ENCODE results near the gene TGDS. TPM values are rescaled to one million over a fixed set of nuclear protein-coding genes. Genes with fewer than 3 reads are reported as not detected.

The TGDS gene
- total RNA-seq, 6 experiments from 2014 or later = 7.8 to 9.3 (median 8.9) TPM

- no peak for DNase-seq
- H3K4me3 Mint-ChIP-seq = no peak overlapping the region
- H3K4me1 Mint-ChIP-seq (ENCODE audit: low read depth) = peaks cover 21% of the 10 kb centered on the region
- H3K9me3 Mint-ChIP-seq = no peaks in the 10 kb centered on the region
- H3K27me3 Mint-ChIP-seq (ENCODE audit: insufficient read depth) = no peaks in the 10 kb centered on the region
- no peak for TF ChIP-seq CTCF (IDR thresholded peaks at IDR 0.05)
- peaks cover 30% of the 10 kb centered on the region for H3K36me3 Mint-ChIP-seq (ENCODE audit: low read depth)
- no peak overlapping the region for H3K27ac Mint-ChIP-seq
Observed at GRCh38 chr13:94608586-94608985, 12.6 kb upstream of the TGDS start.

- no peaks in the 10 kb centered on the region for H3K9me3 Mint-ChIP-seq
- H3K4me3 Mint-ChIP-seq = no peak overlapping the region
- TF ChIP-seq CTCF (IDR thresholded peaks at IDR 0.05) = no peak
- DNase-seq = no peak
- peaks cover 26% of the 10 kb centered on the region for H3K4me1 Mint-ChIP-seq (ENCODE audit: low read depth)
- no peaks in the 10 kb centered on the region for H3K27me3 Mint-ChIP-seq (ENCODE audit: insufficient read depth)
- H3K27ac Mint-ChIP-seq = no peak overlapping the region
- H3K36me3 Mint-ChIP-seq (ENCODE audit: low read depth) = peaks cover 34% of the 10 kb centered on the region
Observed at GRCh38 chr13:94607939-94608338, 12.0 kb upstream of the TGDS start.

GRCh38 chr13:94607056-94607455 is 11.1 kb upstream of the TGDS start:
- no peak overlapping the region for H3K4me3 Mint-ChIP-seq
- peaks cover 38% of the 10 kb centered on the region for H3K36me3 Mint-ChIP-seq (ENCODE audit: low read depth)
- H3K9me3 Mint-ChIP-seq = no peaks in the 10 kb centered on the region
- no peak for DNase-seq
- H3K4me1 Mint-ChIP-seq (ENCODE audit: low read depth) = peaks cover 31% of the 10 kb centered on the region
- H3K27ac Mint-ChIP-seq = no peak overlapping the region
- TF ChIP-seq CTCF (IDR thresholded peaks at IDR 0.05) = no peak
- no peaks in the 10 kb centered on the region for H3K27me3 Mint-ChIP-seq (ENCODE audit: insufficient read depth)

GRCh38 chr13:94602467-94602866 is 6.5 kb upstream of the TGDS start:
- H3K27me3 Mint-ChIP-seq (ENCODE audit: insufficient read depth) = no peaks in the 10 kb centered on the region
- peak overlapping the region; percentile 84 for H3K27ac Mint-ChIP-seq

GRCh38 chr13:94601446-94602431 is 5.8 kb upstream of the TGDS start, which contains the start of gene GPR180:
TSS of gene GPR180 (plus strand) at chr13:94601857. CDS start at chr13:94601928, 71 bp downstream.
- DNase-seq = peak; percentile 99
- H3K4me3 Mint-ChIP-seq = peak within 1 kb of the TSS; percentile 91
- H3K9me3 Mint-ChIP-seq = no peaks in the 10 kb centered on the region
- peaks cover 15% of the 10 kb centered on the region for H3K36me3 Mint-ChIP-seq (ENCODE audit: low read depth)
- H3K27me3 Mint-ChIP-seq (ENCODE audit: insufficient read depth) = no peaks in the 10 kb centered on the region
- TF ChIP-seq CTCF (IDR thresholded peaks at IDR 0.05) = no peak
- peaks cover 42% of the 10 kb centered on the region for H3K4me1 Mint-ChIP-seq (ENCODE audit: low read depth)
- H3K27ac Mint-ChIP-seq = peak within 1 kb of the TSS; percentile 84

More at GRCh38 chr13:94602467-94602866, 6.5 kb upstream of the TGDS start:
- Mint-ChIP-seq H3K9me3 (no peaks in the 10 kb centered on the region), H3K4me1 (ENCODE audit: low read depth) (peaks cover 45% of the 10 kb centered on the region), H3K4me3 (peak overlapping the region; percentile 91), H3K36me3 (ENCODE audit: low read depth) (peaks cover 22% of the 10 kb centered on the region)
- DNase-seq = no peak
- TF ChIP-seq CTCF (IDR thresholded peaks at IDR 0.05) = no peak
